Endothelial cell of umbilical vein (primary cell): ENCODE measurements around the gene MUC5AC. TPM values are rescaled to one million over a fixed set of nuclear protein-coding genes. Genes with fewer than 3 reads are reported as not detected.

Source experiments
- BruUV-seq: library from RNA; stranded (reverse); fragments of 400-500 nt; replicated peaks from 2 replicates; lab custom pipeline; 2021; lab: Mats Ljungman, UMichigan
- CTCF ChIA-PET: fragments of 300-600, 350-600 bp; sonication (Branson Sonifier 250); formaldehyde crosslinking; loops from one replicate; lab custom pipeline; 2021; ENCODE audit warnings: antibody characterized with exemption, inconsistent platforms; lab: Charles Lee
- POLR2A ChIA-PET: fragments of 300-600, 350-600 bp; sonication (Branson Sonifier 250); formaldehyde crosslinking; loops from one replicate; lab custom pipeline; 2021; ENCODE audit warnings: antibody characterized with exemption, inconsistent platforms; lab: Charles Lee
- DNase-seq: peaks from one replicate; pipeline ENCODE4 v3.0.0-alpha.2; 2011; ENCODE audit warnings: low read depth, low spot score
- FAIRE-seq: peaks from 2 replicates; lab custom pipeline; 2011; peaks lifted over from hg19 to GRCh38; lab: Jason Lieb, UNC
- H2AFZ ChIP-seq: 2 replicates; pipeline ENCODE4 v1.6.0; 2012; ENCODE audit warnings: low read depth, low read length, control low read depth, inconsistent platforms
- H3K27ac ChIP-seq: 2 replicates; pipeline ENCODE4 v1.5.1; 2011; ENCODE audit warnings: low read depth, mild to moderate bottlenecking, control low read depth, low read length, moderate library complexity; ENCODE audit not compliant: insufficient read depth
- H3K27me3 ChIP-seq, 2 experiments: 2 replicates each; pipeline versions ENCODE4 v1.6.0 to v1.6.1; 2011; ENCODE audit warnings: low read length in 2 of 2, mixed read lengths in 1 of 2; ENCODE audit not compliant: control insufficient read depth in 2 of 2, insufficient read depth in 2 of 2
- H3K36me3 ChIP-seq, 2 experiments: 2 replicates in 1 of 2; 3 replicates in 1 of 2; pipeline ENCODE4 v1.5.1; 2011; ENCODE audit warnings: low read length in 2 of 2, mild to moderate bottlenecking in 1 of 2, moderate library complexity in 1 of 2; ENCODE audit not compliant: control insufficient read depth in 2 of 2, insufficient read depth in 2 of 2; ENCODE audit errors: extremely low read depth in 1 of 2
- H3K4me1 ChIP-seq: 3 replicates; pipeline ENCODE4 v1.5.1; 2011; ENCODE audit warnings: mild to moderate bottlenecking, low read length; ENCODE audit not compliant: control insufficient read depth, insufficient read depth; ENCODE audit errors: extremely low read depth
- H3K4me2 ChIP-seq: 2 replicates; pipeline ENCODE4 v1.6.1; 2011; ENCODE audit warnings: low read length, control low read depth, mixed read lengths; ENCODE audit not compliant: insufficient read depth
- H3K4me3 ChIP-seq, 3 experiments: fragments of 200-600 bp in 1 of 3; sonication (generic), shearing (Covaris generic) in 1 of 3; replicated peaks in 1 of 3; 2 replicates each; pipeline ENCODE4 v1.5.1; 2011 to 2016; ENCODE audit warnings: control low read depth in 3 of 3, low read length in 3 of 3, mild to moderate bottlenecking in 2 of 3, inconsistent platforms in 1 of 3, low read depth in 1 of 3, moderate library complexity in 1 of 3; ENCODE audit not compliant: insufficient read depth in 1 of 3
- H3K79me2 ChIP-seq: 2 replicates; pipeline ENCODE4 v1.6.0; 2012; ENCODE audit warnings: low read length, inconsistent platforms; ENCODE audit not compliant: control insufficient read depth, insufficient read depth
- H3K9ac ChIP-seq: replicated peaks from 2 replicates; pipeline ENCODE3; 2011; ENCODE audit warnings: low read length, control low read depth; ENCODE audit not compliant: insufficient read depth; ENCODE audit errors: extremely low read depth
- H3K9me1 ChIP-seq: replicated peaks from 3 replicates; pipeline ENCODE4 v1.6.0; 2011; ENCODE audit warnings: mild to moderate bottlenecking, low read length; ENCODE audit not compliant: control insufficient read depth, insufficient read depth; ENCODE audit errors: extremely low read depth
- H3K9me3 ChIP-seq: replicated peaks from 2 replicates; pipeline ENCODE4 v1.5.1; 2012; ENCODE audit warnings: low read length, inconsistent platforms; ENCODE audit not compliant: control insufficient read depth, insufficient read depth
- H4K20me1 ChIP-seq: replicated peaks from 2 replicates; pipeline ENCODE3; 2011; ENCODE audit warnings: mild to moderate bottlenecking, low read length; ENCODE audit not compliant: control insufficient read depth, insufficient read depth; ENCODE audit errors: extremely low read depth
- EZH2 ChIP-seq: IDR thresholded peaks from 2 replicates; pipeline ENCODE4 v1.6.1; 2012; ENCODE audit warnings: borderline replicate concordance, low read depth, mild to moderate bottlenecking, moderate library complexity, low read length, inconsistent platforms; ENCODE audit not compliant: severe bottlenecking
- FOS ChIP-seq: IDR thresholded peaks from 2 replicates; pipeline ENCODE4 v1.6.1; 2011; ENCODE audit warnings: mild to moderate bottlenecking, low read length, moderate library complexity, borderline replicate concordance; ENCODE audit not compliant: insufficient read depth
- GATA2 ChIP-seq: IDR thresholded peaks from 2 replicates; pipeline ENCODE4 v1.7.0; 2011; ENCODE audit warnings: low read depth, mild to moderate bottlenecking, moderate library complexity, mixed read lengths, low read length; ENCODE audit not compliant: insufficient read length, insufficient read depth
- JUN ChIP-seq: IDR thresholded peaks from 2 replicates; pipeline ENCODE4 v1.6.1; 2011; ENCODE audit warnings: borderline replicate concordance, low read depth; ENCODE audit not compliant: insufficient read length, insufficient read depth
- MYC ChIP-seq: IDR thresholded peaks from one replicate; pipeline ENCODE4 v1.6.1; 2011; ENCODE audit warnings: mild to moderate bottlenecking, low read depth, low read length
- POLR2AphosphoS5 ChIP-seq: IDR thresholded peaks from 2 replicates; pipeline ENCODE4 v1.6.1; 2012; ENCODE audit warnings: low read depth, mild to moderate bottlenecking, control low read depth, low read length, moderate library complexity; ENCODE audit not compliant: insufficient read depth
- dilution Hi-C: fragments of 300-500 bp; cut with MboI; formaldehyde crosslinking; loops from one replicate; pipeline ENCODE4 v1.15.0; 2019; ENCODE audit warnings: low sequenced_read_pairs; ENCODE audit not compliant: extremely low pct_ligation_motif_present
- intact Hi-C: fragments of 100-400 bp; cut with micrococcal nuclease; formaldehyde crosslinking; loops from one replicate; pipeline ENCODE4 v1.10.0; 2022
- polyA plus RNA-seq, 4 experiments: library from polyadenylated mRNA; depleted of rRNA in 3 of 4; stranded (reverse) in 3 of 4; unstranded in 1 of 4; fragments of >200 nt; gene quantifications; 2 replicates each; pipeline versions ENCODE4 v1.2.1 to v1.2.3, GENCODE V29; 2011 to 2012; ENCODE audit warnings: missing spikeins in 1 of 4
- total RNA-seq: library from RNA; stranded (reverse); gene quantifications from 2 replicates; pipeline ENCODE4 v1.2.3, GENCODE V29; 2021
- TF ChIP-seq, protein P1 (sequence below), 2 donors: IDR thresholded peaks; 1 replicate in 1 of 2; 2 replicates in 1 of 2; pipeline ENCODE4 v1.5.1; 2011; ENCODE audit warnings: low read length in 2 of 2, mild to moderate bottlenecking in 2 of 2, moderate library complexity in 2 of 2, control low read depth in 1 of 2, inconsistent platforms in 1 of 2, low read depth in 1 of 2; ENCODE audit not compliant: insufficient read depth in 1 of 2; ENCODE audit errors: extremely low read depth in 1 of 2

MUC5AC gene
- total and polyA plus RNA-seq, 2 donors (not counting 3 experiments of a cell fraction or from before 2014, with no cell fraction given) = not detected

GRCh38 chr11:1230456-1231395 is 73.0 kb downstream of the MUC5AC start:
- FAIRE-seq = no peak
- dilution Hi-C loops (no loop called here), intact Hi-C loops (no loop called here)
- Histone ChIP-seq H3K27me3 (no peaks in the 10 kb centered on the region), H3K36me3 (no peaks in the 10 kb centered on the region), H3K4me1 (no peaks in the 10 kb centered on the region), H4K20me1 (no peaks in the 10 kb centered on the region), H3K9ac (no peak overlapping the region), H3K4me2 (no peak overlapping the region), H3K4me3 (no peak overlapping the region), H3K27ac (no peak overlapping the region), H3K9me3 (no peaks in the 10 kb centered on the region), H2AFZ (no peak overlapping the region), H3K9me1 (no peaks in the 10 kb centered on the region), H3K79me2 (no peaks in the 10 kb centered on the region)
- ChIA-PET CTCF (no interaction called here), POLR2A (no interaction called here)
- TF ChIP-seq GATA2 (no peak), FOS (no peak), EZH2 (no peak), JUN (no peak), MYC (no peak), POLR2AphosphoS5 (no peak)
- TF ChIP-seq, protein P1, sequence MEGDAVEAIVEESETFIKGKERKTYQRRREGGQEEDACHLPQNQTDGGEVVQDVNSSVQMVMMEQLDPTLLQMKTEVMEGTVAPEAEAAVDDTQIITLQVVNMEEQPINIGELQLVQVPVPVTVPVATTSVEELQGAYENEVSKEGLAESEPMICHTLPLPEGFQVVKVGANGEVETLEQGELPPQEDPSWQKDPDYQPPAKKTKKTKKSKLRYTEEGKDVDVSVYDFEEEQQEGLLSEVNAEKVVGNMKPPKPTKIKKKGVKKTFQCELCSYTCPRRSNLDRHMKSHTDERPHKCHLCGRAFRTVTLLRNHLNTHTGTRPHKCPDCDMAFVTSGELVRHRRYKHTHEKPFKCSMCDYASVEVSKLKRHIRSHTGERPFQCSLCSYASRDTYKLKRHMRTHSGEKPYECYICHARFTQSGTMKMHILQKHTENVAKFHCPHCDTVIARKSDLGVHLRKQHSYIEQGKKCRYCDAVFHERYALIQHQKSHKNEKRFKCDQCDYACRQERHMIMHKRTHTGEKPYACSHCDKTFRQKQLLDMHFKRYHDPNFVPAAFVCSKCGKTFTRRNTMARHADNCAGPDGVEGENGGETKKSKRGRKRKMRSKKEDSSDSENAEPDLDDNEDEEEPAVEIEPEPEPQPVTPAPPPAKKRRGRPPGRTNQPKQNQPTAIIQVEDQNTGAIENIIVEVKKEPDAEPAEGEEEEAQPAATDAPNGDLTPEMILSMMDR (IDR thresholded peaks at IDR 0.05; ENCODE audit: extremely low read depth in 1 of 2, insufficient read depth in 1 of 2, low read depth in 1 of 2, low read length in 2 of 2) = no peak
- no TSS peak for BruUV-seq
- DNase-seq = no peak
